ENCODE data around the gene GLIS1. TPM values are rescaled to one million over a fixed set of nuclear protein-coding genes. Genes with fewer than 3 reads are reported as not detected.
A peak's percentile ranks its signal among the peaks of the same experiment; 100 is the strongest.

The GLIS1 gene
- polyA plus RNA-seq: 0.58 TPM
- long read RNA-seq, donor 1: 0 reads
- long read RNA-seq, donor 2: 0 reads
- long read RNA-seq, donor 3: 0 reads
- long read RNA-seq, donor 4: 0 reads
- long read RNA-seq, donor 5: 0 reads
- long read RNA-seq, donor 6: 0 reads
- long read RNA-seq, donor 7: 0 reads
- long read RNA-seq, donor 8: 0 reads
- long read RNA-seq, donor 9: 0 reads
- long read RNA-seq, donor 10: 0 reads
- long read RNA-seq, donor 11: 0 reads

DNA sequence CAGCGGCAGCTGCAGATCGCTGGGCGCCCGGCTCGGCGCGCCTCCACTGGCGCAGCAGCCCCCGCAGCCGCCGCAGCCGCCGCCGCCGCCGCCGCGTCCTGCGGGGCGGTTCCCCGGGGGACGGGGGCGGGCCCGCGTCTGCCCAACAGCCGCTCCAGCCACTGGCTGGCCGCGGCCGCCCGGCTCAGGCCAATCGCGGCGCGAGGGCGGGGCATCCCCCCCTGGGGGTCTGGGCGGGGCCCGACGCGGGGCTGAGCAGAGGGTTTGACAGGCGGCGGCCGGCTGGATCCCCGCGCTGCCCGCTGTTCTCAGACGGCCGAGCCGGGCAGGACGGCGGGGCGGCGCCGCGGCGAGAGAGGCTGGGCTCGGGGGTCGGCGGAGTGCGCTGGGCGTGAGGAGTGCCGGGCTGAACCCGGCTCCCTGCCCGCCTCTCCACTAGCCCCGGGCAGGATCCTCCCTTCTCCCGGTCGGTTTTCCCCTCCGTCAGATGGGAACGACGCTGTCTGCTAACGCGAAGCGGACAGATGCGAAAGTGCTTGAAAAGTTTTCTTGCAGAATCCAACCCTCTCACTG lies at the start of gene GLIS1:
GLIS1 (minus strand) TSS at position 56 of the 573 bp plus-strand sequence. CDS start 1,100 bp downstream, outside the sequence.
- no peaks in the 10 kb centered on the region for H3K36me3 ChIP-seq (ENCODE audit: control insufficient read depth, insufficient read depth, low read length)
- peak within 1 kb of the TSS; percentile 24 for H3K4me3 ChIP-seq (ENCODE audit: low read length)
- peaks cover 81% of the 10 kb centered on the region for H3K27me3 ChIP-seq (ENCODE audit: control insufficient read depth, insufficient read depth, low read length)
- WGBS (ENCODE audit: insufficient coverage, low lambda C conversion rate): no CpG with 5 or more reads among the region's 73 CpGs
- H3K27ac ChIP-seq (ENCODE audit: low read length): no peak within 1 kb of the TSS
- peak; percentile 36 to 80 for DNase-seq
- H3K9me3 ChIP-seq (ENCODE audit: control insufficient read depth, low read depth, low read length): peaks cover 5% of the 10 kb centered on the region
- peaks cover 7% of the 10 kb centered on the region for H3K4me1 ChIP-seq (ENCODE audit: control insufficient read depth, insufficient read depth, low read length)

DNA sequence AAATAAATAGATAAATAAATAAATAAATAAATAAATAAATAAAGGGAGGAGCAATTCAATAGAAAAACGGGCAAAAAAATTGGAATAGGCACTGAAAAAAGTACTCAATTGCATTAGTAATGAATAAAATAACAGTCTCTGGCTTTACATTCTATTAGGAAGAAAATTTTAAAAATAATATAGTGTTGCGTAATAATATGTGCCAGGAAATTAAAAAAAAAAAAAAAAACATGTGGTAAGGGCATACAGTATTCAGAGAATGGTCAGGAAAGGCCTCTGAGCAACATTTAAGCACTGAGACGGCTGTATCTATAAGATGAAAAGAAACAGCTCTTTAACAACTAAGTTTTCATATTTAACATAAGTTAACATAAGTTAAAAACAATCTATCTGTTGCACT lies 48.7 kb upstream of the GLIS1 start:
- no peak for DNase-seq
- H3K36me3 ChIP-seq (ENCODE audit: control insufficient read depth, insufficient read depth, low read length): peaks cover 17% of the 10 kb centered on the region
- 100% methylated on average over 3 of the region's 3 CpGs for WGBS (ENCODE audit: insufficient coverage, low lambda C conversion rate)

DNA sequence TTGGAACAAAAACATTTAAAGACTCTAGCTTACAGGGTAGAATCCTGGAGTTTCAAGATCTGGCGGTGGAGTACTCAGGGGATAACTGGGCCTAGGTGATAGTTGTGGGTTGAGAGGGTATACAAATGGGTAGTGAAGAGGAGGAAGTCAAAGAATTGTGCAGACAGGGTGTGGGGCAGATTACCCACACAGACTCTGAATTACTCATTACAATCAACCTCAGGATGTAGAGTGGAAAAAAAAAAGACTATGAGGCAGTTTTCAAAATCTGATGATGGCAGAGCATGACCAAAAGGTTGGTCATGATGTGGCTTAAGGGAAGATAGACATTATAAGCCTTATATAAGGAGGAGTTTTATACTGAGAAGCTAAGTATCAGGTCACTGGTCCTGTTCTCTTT lies 44.1 kb upstream of the GLIS1 start:
- no peak overlapping the region for H3K27ac ChIP-seq (ENCODE audit: low read length)
- H3K9me3 ChIP-seq (ENCODE audit: control insufficient read depth, low read depth, low read length): no peaks in the 10 kb centered on the region
- H3K4me3 ChIP-seq (ENCODE audit: low read length): no peak overlapping the region
- 88% methylated on average over 1 of the region's 1 CpG for WGBS (ENCODE audit: insufficient coverage, low lambda C conversion rate)
- no peaks in the 10 kb centered on the region for H3K27me3 ChIP-seq (ENCODE audit: control insufficient read depth, insufficient read depth, low read length)
- peaks cover 13% of the 10 kb centered on the region for H3K36me3 ChIP-seq (ENCODE audit: control insufficient read depth, insufficient read depth, low read length)
- DNase-seq: no peak
- H3K4me1 ChIP-seq (ENCODE audit: control insufficient read depth, insufficient read depth, low read length): no peaks in the 10 kb centered on the region

More for the DNA sequence above, 48.7 kb upstream of the GLIS1 start:
- Histone ChIP-seq H3K27ac (ENCODE audit: low read length) (no peak overlapping the region), H3K9me3 (ENCODE audit: control insufficient read depth, low read depth, low read length) (no peaks in the 10 kb centered on the region), H3K27me3 (ENCODE audit: control insufficient read depth, insufficient read depth, low read length) (no peaks in the 10 kb centered on the region), H3K4me3 (ENCODE audit: low read length) (no peak overlapping the region), H3K4me1 (ENCODE audit: control insufficient read depth, insufficient read depth, low read length) (no peaks in the 10 kb centered on the region)

DNA sequence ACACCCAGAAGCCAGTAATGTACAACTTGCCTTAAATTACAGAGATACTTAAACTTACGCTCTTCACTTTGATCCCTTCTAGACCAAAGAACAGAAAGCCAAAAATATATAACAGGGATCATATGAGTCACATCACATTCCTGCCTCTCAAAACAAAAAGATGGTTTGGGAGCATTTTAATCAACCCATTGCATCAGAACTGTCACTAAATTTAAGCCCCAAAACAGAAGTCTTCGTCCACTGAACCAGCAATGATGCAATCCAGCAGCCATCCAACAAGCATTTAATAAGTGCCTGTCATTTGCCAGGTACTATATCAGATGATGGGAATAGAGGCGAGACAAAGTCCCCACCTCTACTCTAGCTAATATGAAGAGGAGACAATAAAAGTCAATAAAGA lies 42.7 kb upstream of the GLIS1 start:
- H3K4me3 ChIP-seq (ENCODE audit: low read length): no peak overlapping the region
- no peaks in the 10 kb centered on the region for H3K9me3 ChIP-seq (ENCODE audit: control insufficient read depth, low read depth, low read length)
- no peaks in the 10 kb centered on the region for H3K27me3 ChIP-seq (ENCODE audit: control insufficient read depth, insufficient read depth, low read length)
- H3K4me1 ChIP-seq (ENCODE audit: control insufficient read depth, insufficient read depth, low read length): no peaks in the 10 kb centered on the region
- no peak for DNase-seq
- peaks cover 15% of the 10 kb centered on the region for H3K36me3 ChIP-seq (ENCODE audit: control insufficient read depth, insufficient read depth, low read length)
- no peak overlapping the region for H3K27ac ChIP-seq (ENCODE audit: low read length)
- 83% methylated on average over 1 of the region's 3 CpGs for WGBS (ENCODE audit: insufficient coverage, low lambda C conversion rate)

DNA sequence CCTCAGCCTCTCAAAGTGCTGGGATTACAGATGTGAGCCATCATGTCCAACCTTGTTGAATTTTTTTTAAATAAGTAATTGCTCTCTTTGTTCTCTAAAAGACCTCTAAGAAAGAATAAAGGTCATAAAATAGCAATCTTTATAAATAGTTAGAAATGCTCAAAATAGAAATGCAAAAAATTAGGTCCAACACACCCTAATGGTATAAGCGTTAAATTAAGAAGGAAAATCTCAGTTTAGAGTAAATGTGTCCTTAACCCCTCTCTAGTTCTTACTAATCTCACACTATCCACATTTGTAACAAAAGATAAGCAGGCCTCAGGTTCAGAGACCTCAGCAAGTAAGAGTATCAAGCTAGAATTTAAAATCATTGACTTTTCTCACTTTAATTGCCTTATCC lies 38.3 kb upstream of the GLIS1 start:
- Histone ChIP-seq H3K27ac (ENCODE audit: low read length) (no peak overlapping the region), H3K36me3 (ENCODE audit: control insufficient read depth, insufficient read depth, low read length) (peaks cover 4% of the 10 kb centered on the region), H3K27me3 (ENCODE audit: control insufficient read depth, insufficient read depth, low read length) (no peaks in the 10 kb centered on the region), H3K9me3 (ENCODE audit: control insufficient read depth, low read depth, low read length) (no peaks in the 10 kb centered on the region), H3K4me3 (ENCODE audit: low read length) (no peak overlapping the region), H3K4me1 (ENCODE audit: control insufficient read depth, insufficient read depth, low read length) (no peaks in the 10 kb centered on the region)
- no peak for DNase-seq
- 100% methylated on average over 1 of the region's 1 CpG for WGBS (ENCODE audit: insufficient coverage, low lambda C conversion rate)

DNA sequence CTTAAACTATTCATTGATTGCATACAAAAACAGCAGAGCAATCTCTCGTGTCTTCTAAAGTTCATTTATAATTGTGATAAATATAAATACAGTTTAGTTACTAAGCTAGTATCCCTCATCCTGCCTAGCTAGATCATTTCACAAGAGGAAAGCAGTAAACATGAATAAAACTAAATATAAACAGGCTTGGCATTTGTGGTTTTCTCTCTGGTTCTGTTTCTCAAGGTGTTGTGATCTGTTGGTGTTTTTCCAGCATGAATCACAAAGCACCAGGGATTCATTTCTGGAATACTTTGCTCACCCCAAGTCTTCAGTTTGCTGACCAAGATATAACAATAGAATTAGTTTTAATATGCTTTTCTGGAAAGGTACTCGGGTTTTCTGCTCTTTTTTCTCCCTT lies 32.7 kb upstream of the GLIS1 start:
- Histone ChIP-seq H3K4me1 (ENCODE audit: control insufficient read depth, insufficient read depth, low read length) (no peaks in the 10 kb centered on the region), H3K27ac (ENCODE audit: low read length) (no peak overlapping the region), H3K36me3 (ENCODE audit: control insufficient read depth, insufficient read depth, low read length) (peaks cover 8% of the 10 kb centered on the region), H3K4me3 (ENCODE audit: low read length) (no peak overlapping the region), H3K9me3 (ENCODE audit: control insufficient read depth, low read depth, low read length) (no peaks in the 10 kb centered on the region), H3K27me3 (ENCODE audit: control insufficient read depth, insufficient read depth, low read length) (no peaks in the 10 kb centered on the region)
- 100% methylated on average over 1 of the region's 2 CpGs for WGBS (ENCODE audit: insufficient coverage, low lambda C conversion rate)
- DNase-seq: no peak

DNA sequence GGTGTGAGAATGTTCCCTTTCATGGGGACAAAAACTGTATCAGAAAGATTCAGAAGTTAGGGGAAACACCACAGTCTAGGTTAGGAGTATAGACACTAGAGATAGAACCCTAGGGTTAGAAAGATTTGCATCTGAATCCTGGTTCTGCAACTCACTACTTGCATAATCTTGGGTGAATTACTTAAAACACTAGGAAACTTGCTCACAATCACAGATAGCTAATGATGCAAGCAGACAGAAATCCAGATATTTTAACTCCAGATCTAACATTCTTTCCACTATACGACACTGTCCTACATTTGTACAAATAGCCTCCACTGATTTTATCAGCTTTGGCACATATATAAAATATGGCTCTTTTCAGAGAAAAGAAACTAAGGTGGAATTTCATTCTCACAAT lies 30.8 kb upstream of the GLIS1 start:
- WGBS (ENCODE audit: insufficient coverage, low lambda C conversion rate): 100% methylated on average over 1 of the region's 1 CpG
- no peaks in the 10 kb centered on the region for H3K9me3 ChIP-seq (ENCODE audit: control insufficient read depth, low read depth, low read length)
- DNase-seq: no peak
- H3K4me3 ChIP-seq (ENCODE audit: low read length): no peak overlapping the region
- peaks cover 8% of the 10 kb centered on the region for H3K36me3 ChIP-seq (ENCODE audit: control insufficient read depth, insufficient read depth, low read length)
- no peaks in the 10 kb centered on the region for H3K4me1 ChIP-seq (ENCODE audit: control insufficient read depth, insufficient read depth, low read length)
- no peak overlapping the region for H3K27ac ChIP-seq (ENCODE audit: low read length)
- no peaks in the 10 kb centered on the region for H3K27me3 ChIP-seq (ENCODE audit: control insufficient read depth, insufficient read depth, low read length)

DNA sequence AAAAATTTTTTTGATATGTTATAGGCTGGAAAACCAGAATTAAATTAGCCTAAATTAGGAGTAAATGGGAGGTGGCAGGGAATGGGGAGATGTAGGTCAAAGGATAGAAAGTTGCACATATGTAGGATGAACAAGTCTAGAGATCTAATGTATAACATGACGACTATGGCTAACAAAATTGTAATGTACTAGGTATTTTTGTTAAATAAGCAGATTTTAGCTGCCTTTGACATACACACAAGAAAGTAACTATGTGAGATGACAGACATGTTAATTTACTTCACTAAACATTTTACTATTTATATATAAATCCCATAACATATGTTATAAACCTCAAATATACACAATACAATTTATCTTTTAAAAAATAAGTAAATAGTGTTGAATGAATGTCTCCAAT lies 30.2 kb upstream of the GLIS1 start:
- H3K27me3 ChIP-seq (ENCODE audit: control insufficient read depth, insufficient read depth, low read length): no peaks in the 10 kb centered on the region
- H3K9me3 ChIP-seq (ENCODE audit: control insufficient read depth, low read depth, low read length): no peaks in the 10 kb centered on the region
- no peak for DNase-seq
- H3K4me1 ChIP-seq (ENCODE audit: control insufficient read depth, insufficient read depth, low read length): no peaks in the 10 kb centered on the region
- 100% methylated on average over 1 of the region's 1 CpG for WGBS (ENCODE audit: insufficient coverage, low lambda C conversion rate)
- H3K4me3 ChIP-seq (ENCODE audit: low read length): no peak overlapping the region
- H3K36me3 ChIP-seq (ENCODE audit: control insufficient read depth, insufficient read depth, low read length): peaks cover 8% of the 10 kb centered on the region
- H3K27ac ChIP-seq (ENCODE audit: low read length): no peak overlapping the region

DNA sequence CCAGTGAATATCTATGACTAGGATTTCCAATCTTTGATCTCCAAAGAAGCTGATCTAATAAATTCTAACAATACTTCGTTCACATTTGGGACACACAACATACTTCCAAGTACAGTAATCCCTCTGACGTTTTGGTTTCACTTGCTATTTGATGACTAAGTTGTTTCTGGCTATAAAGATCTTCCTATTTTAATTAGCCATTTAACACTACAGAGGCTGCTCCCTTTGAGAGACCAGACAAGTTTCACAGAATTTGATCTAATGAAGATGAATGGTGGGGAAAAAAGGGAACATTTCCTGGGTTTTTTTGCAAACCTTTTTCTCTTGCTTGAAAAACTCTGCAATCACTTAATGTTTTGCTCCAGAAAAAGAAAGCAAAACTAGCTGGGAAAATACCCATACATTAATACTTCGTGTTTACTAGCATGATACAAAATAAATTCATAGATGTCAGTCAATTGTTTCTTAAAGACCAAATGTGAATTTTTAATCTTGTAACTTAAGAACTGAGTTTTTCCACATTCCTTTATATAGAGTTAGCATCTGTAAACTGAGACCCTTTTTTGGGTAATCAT lies 28.0 kb upstream of the GLIS1 start:
- no peak for DNase-seq

DNA sequence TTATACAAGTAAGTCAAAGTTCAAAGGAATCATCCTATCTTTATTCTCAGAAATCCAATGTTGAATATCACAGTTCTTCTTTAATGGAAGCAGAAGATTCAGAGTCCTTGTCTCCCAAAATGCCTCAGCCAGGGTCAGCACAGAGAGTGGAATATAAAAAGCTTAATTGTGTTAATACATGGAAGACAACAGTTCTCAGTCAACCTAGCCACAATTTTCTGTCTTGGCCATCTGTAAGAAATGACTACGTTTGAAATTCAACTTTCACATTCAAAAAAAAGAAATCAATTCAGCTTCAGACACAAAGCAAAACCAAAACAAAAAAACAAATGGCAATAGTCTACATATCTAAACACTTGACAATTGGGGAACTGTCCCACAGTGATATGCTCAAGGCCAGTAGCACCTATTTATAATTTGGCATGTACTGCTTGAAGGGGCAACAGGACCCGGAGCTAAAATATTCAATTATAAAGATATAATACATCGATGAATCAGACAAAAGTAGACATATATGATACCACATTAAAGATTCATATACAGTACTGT lies 27.3 kb upstream of the GLIS1 start:
- Histone ChIP-seq H3K27ac (ENCODE audit: low read length) (no peak overlapping the region), H3K4me1 (ENCODE audit: control insufficient read depth, insufficient read depth, low read length) (no peaks in the 10 kb centered on the region), H3K36me3 (ENCODE audit: control insufficient read depth, insufficient read depth, low read length) (peaks cover 6% of the 10 kb centered on the region), H3K4me3 (ENCODE audit: low read length) (no peak overlapping the region), H3K9me3 (ENCODE audit: control insufficient read depth, low read depth, low read length) (no peaks in the 10 kb centered on the region), H3K27me3 (ENCODE audit: control insufficient read depth, insufficient read depth, low read length) (no peaks in the 10 kb centered on the region)
- WGBS (ENCODE audit: insufficient coverage, low lambda C conversion rate): no CpG with 5 or more reads among the region's 3 CpGs
- no peak for DNase-seq

More for the DNA sequence above, 28.0 kb upstream of the GLIS1 start:
- Histone ChIP-seq H3K36me3 (ENCODE audit: control insufficient read depth, insufficient read depth, low read length) (peaks cover 8% of the 10 kb centered on the region), H3K4me3 (ENCODE audit: low read length) (no peak overlapping the region), H3K9me3 (ENCODE audit: control insufficient read depth, low read depth, low read length) (no peaks in the 10 kb centered on the region), H3K4me1 (ENCODE audit: control insufficient read depth, insufficient read depth, low read length) (no peaks in the 10 kb centered on the region), H3K27ac (ENCODE audit: low read length) (no peak overlapping the region), H3K27me3 (ENCODE audit: control insufficient read depth, insufficient read depth, low read length) (no peaks in the 10 kb centered on the region)
- WGBS (ENCODE audit: insufficient coverage, low lambda C conversion rate): 100% methylated on average over 1 of the region's 3 CpGs
